Head of caudate nucleus (tissue), 42 donors: Measurements from ENCODE around the gene MSX2.

Source experiments
- DNase-seq, 42 donors: peaks; one replicate each; pipeline versions ENCODE4 v3.0.0 to v3.0.0-alpha.2; 2020 to 2021; ENCODE audit warnings: mixed read lengths in 7 of 42
- intact Hi-C: fragments of 100-400 bp; cut with DNase I; formaldehyde crosslinking; loops from one replicate; pipeline ENCODE4 v1.15.0; 2022

The MSX2 gene

DNA sequence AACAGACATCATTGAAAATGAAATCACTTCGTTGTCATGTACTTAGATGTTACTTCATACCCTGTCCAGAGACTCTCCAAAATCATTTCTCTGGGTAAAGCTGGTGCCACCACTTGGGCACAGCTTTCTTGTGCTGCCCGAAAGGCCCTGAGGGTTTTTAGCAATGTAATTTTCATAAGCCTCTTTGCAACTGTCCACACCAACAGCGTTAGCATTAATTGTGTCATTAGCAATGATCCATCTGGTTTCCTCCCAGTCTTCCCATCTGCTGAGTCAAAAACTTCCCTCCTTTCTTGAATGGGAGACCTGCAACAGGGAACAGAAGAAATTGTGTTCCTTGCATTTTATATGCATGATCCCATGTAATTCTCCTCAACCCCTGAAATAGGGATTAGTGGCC, 8.6 kb upstream of the MSX2 start:
- intact Hi-C loops, result no loop called here
- DNase-seq, result no peak

DNA sequence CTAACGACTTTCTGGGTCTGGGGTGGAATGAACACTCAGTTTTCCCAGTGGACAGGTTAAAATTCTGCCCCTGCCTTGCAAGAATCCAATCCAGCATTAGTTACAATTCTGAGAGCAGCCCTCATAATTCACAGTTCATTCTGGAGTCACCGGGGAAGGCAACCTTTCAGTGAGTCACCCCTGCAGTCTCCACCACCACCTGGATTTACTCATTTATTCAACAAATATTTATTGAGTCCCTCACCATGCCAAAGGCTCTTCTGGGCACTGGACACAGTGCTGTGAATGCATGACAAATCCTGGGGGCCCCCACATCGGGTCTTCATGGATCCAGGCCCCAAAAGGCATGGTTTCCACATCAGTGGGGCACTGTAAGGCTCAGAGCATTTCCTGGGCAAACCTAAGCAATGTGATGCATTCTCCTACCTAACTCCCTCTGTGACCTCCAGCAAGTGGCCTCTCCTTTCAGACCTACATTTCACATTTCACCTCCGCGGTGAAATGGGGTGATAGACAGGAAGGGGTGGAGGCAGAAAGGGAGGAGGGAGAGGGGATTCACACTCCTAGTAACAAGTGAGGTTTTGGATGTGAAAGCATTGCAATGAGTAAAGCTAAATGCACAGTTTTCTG, 6.4 kb upstream of the MSX2 start:
- no peak for DNase-seq
- intact Hi-C loops, result no loop called here

DNA sequence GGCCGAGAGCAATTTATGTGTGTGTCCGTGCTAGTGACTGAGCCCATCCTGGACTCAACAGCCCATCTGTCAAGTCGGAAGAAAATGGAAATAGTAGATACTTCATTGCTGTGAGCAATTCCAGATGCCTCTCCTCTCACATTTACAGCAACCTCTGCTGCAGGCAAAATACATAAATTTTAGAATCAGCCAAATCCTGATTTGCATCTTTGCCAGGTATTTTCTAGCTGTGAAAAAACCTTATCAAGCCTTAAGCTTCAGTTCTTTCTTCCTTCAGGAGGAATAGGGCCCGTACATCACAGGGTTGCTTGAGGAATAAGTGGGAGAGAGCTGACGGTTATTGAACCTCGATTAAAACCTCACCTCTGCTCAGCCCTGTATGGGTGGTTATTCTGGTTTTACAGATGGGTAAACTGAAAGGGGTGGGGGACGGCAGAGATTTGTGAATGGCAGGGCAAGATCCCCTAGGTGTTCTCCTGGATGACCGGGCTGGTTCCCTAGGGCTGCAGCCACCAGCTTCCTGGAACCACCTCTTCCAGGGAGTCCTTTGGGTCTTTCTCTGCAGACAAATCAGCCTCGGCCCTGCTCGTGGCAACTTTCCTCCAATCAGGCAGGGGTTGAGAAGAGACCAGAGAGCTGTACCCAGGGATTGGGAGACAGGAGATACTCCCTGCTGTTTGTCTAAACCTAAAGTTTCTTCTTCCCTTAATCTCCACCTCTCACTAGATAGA, 5.3 kb upstream of the MSX2 start:
- intact Hi-C loops, result no loop called here
- no peak for DNase-seq

DNA sequence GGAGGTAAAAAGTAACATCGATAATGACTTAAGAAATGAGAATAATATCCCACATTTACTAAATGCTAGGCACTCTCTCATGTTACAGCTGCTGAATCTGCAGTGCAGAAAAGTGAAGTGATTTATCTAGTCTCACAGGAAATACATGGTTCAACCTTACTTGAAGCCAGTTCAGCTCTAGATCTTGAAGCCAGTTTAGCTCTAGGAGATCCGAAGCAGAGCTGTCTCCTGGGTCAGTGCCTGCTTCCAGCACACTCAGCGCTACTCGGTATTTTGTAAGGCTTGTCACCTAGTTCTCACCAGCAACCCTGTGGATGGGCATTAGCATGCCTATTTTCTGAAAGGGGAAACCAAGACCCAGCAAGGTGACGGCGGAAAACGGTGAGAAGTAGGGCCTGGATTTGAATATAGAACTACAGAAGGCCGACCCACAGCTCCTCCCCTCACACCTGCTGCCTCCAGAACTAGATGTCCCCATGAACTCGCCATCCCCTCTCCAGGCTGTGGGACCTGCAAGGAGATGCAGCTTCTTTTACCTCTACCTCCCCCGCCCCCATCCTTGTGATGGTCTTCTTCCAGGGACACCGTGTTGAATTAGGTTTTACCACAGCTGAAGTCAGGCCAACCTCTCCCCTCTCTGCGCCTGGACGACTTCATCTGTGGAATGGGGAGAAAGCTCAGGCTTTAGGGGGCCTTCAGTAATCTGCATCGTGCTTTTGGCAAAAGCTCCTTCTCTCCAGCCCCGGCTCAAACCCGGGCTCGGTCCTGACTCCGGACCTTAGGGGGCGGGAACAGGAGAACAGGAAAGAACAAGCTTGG, 4.4 kb upstream of the MSX2 start:
- no peak for DNase-seq
- intact Hi-C loops, result no loop called here

DNA sequence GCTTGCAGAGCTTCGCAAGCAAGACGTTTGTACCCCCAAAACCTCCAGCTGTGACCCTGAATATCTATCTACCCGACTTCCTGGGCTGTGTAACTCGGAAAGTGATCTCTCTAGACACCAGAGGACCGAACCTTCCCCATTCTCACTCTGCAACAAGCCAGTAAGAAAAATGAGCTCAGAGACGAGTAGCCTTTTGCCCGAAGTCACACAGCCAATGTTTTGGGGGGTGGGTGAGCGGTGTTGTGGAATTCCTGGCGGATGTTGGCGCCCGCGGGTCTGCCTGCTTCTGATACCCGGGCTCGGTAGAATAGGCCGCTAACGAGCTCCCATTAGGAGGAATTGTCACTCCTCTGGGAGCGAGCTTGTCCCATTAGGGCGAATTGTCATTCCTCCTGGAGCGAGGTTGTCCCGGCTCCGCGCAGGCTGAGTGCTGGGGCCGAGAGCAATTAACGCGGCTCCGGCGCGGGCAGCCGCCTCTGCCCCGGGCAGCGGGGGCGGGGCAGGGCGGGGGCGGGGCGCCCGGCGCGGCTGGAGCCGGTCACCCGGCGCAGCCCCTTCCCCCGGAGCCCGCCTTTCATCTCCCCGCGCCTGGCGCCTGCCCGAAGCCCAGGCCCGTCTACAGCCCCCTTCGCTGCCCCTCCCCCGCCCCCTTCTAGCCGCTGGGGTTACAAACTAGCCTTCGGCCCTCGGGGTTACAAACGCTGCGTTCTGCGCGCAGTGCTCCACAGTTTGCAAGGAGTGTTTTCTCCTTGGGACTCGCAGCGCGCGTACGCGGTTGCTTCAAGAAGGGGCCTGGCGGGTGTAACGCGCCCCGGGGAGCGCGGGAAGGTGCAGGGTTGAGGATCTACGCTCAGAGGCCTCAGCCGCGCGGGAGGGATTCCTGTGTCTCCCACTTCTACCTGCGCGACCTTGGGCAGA, 3.5 kb upstream of the MSX2 start:
- no peak for DNase-seq
- intact Hi-C loops, result no loop called here

DNA sequence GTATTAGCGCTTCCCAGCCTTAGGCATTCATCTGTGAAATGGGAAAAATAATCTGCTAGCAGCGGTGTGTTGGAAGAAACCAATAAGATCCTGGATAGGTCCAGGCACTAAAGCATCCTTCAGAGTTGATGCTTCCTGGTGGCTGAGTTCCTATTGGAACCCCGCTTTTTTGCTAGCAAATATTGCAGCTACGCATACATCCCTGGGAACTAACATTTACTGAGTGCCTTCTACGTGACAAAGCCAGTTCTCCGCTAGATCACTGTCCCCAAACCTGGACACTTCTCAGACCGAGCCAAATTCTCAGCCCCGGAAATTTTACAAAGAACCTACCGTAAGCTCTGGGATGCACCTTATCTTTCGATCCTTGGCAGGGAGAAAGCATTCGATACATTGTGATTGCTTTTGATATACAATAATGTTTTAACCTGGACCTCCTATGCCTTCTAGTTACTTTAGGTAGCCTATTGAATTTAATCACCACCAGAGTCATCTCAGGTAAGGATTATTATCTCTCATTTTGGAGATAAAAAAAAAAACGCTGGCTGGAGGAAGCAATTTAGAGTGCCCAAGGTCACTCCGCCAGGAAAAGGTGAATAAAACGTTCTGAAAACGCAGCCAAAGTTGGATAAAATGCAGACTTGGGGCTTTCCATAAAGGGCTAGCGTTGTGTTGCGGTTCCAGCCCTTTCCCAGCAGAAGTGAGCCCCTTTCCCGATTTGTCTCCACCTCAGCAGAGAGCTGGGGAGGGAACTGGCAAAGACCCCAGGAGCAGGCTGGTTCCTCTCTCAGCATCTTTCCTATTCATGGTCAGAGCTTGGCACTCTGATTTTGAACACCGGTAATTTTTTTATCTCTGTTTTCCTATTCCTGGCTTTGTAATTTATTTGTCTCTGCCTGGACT, 2.6 kb upstream of the MSX2 start:
- DNase-seq, result no peak
- intact Hi-C loops, result no loop called here

DNA sequence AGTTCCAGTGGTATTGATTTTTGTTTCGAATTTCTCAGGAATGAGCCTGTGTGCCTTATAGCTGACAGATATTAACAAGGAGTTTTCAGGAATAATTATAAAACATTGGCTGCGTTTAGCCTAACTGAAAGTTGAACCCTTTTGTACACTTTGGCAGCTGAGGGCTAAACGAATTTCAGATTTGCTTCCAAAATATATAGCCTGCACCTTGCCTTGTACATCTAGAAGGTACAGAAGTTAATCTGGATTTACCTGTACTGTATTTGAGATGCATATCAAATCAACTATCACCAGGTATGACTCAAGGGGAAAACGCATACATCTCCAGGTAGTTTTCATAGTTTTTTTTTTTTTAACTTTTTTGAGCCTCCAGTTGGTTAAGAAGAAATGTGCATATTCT, 1.9 kb upstream of the MSX2 start:
- no peak for DNase-seq
- intact Hi-C loops, result no loop called here

DNA sequence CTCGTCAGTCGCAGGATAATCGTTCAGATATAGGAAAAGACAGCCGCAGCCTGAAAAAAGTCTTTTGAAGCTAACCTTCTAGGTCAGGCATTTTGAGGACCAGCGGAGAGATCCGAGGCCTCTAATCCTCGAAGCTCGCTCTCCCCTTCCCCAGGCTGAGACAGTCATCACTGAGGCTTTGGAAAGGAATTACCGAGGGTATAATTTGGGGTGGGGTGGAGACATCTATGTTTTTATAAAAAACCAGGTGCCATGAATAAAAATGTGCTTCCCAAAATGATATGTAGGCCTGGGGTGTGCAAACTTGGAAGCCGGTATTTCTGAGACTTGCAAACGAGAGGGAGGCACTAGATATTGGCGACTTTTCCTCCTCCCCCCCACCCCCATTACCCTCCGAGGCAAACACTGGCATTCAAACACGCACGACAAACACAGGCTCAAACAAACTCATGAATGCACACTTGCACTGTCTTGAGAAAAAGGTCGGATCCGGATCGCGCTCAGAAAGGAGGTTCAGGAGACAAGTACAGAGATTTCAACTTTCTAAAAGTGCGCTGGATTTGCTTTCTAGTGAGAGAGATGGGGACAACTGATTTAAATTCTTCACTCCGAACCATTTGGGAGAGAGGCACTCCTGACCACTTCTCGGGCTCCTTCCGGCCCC, 935 bp upstream of the MSX2 start:
- intact Hi-C loops, result no loop called here
- no peak for DNase-seq

DNA sequence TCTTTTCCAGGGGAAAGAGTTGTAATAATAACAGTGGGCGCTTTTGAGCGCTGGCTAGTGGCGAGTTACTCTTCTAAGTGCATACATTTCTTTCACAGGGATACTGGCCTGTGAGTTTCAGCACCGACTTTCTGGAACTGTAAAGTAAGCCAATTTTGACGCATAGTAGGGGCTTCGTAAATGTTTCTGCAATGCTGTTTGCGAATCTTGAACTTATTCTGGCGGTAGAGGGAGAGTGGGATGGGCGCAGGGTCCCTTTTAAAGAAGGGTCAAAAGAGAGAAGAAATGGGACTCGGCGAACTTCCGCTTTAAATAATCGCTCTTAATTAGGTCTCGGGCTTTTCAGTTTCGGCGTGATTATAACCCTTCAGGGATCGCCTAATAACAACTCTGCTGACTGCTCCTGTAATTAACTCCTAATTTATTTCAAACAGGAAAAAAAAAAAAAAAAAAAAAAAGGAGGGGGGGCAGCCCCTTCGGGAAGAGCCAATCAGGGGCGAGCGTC, 351 bp upstream of the MSX2 start:
- intact Hi-C loops, result no loop called here
- DNase-seq, result no peak

DNA sequence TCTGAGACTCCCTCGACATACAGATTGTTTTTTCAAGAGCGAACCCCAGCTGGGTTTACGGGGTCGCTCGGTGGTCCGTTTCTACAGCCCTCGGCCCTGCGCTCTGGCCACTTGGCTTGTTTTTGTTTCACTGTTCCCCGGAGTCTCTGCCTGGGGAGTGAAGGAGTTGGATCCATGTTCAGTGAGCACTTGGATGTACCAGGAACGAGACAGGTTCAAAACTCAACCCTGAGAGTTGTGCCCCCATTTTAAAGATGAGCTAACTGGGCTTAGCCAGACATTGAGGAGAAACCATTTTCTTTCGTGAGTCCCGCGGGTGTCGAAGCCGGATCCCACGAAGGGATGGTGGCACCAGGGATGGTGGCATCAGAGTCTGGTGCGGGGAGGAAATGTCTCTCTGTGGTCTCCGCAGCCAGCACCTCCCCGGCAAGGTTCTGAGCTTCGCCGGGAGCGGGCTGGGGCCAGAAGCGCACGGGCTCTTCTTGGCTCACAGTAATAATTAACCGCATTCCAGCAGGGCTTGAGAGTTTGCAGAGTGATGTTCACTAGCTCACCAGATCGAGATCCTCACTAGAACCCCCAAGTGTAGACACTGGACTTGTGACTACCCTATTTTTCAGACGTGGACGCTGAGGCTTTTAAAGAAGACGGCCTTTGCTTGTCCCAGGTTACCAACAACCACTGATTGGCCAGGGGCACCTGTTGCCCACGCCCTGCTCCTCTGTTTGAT, 1.0 kb downstream of the MSX2 start:
- intact Hi-C loops, result no loop called here

DNA sequence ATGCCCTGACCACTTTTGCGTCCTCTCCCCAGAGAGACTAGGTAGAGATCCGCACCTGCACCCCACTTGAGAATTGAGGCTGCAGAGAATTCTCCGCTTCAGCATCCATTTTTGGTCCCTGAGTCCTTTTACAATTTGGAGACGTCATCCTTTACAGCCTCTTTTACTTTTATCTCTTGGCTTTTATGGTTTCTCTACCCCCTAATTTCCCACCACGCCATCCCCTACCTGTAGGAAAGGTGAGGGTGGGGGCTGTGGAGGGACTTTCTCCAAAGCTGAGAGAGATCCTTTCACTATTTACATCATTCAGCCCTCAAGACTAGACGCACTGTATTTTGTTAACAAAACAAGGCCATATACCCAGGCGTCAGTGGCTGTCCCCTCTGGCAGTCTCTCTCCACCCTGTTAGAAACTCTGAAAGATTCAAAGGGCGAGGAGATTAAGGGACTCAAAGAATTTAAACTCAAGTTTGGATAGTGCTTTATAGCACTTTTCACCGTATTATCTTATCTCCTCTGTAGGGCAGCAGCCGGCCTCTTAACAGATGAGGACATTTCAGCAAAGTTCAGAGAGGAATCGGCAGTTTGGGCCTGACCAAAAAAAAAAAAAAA, 1.7 kb downstream of the MSX2 start:
- intact Hi-C loops, result no loop called here
- DNase-seq, result no peak

More for the DNA sequence above, 1.0 kb downstream of the MSX2 start:
- no peak for DNase-seq

DNA sequence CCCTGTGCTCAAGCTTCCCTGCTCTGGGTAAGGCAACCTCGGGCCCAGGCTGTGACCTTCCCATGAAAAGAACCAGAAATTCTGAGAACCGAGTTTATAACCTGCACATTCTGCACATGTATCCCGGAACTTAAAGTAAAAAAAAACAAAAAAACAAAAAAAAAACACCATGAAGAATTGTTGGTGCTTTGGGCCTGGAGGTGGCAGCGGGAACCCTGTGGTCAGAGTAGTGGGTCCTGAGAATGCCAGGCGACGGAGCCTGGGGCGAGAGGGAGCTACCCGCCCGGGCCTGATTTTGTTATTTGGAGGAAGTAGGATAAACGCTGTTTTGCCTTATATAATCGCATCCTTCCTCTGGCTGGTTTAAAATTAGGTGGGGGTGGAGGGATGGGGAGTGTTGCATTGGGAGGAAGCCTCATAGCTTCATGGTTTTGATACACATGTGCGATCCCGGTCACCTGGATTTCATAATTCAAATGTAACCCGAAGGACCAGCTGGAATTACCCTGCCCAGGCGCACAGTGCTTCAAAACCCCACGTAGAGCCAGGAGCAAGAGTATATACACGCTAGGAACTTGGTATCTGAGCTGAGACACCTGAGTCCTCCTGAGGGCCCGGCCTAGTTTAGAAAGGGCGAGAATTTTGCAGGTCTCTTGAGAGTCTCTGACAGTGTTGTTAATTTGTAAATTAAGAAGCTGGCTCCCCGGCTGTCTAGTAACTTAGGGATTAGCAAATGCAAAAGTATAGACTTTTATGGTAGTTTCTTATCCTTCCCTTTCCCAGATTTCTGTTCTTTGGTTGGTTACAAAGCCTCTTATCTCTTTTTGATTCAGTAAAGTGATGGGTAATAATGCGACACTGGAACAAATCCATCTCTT, 2.8 kb downstream of the MSX2 start:
- intact Hi-C loops, result no loop called here
- DNase-seq, result no peak

DNA sequence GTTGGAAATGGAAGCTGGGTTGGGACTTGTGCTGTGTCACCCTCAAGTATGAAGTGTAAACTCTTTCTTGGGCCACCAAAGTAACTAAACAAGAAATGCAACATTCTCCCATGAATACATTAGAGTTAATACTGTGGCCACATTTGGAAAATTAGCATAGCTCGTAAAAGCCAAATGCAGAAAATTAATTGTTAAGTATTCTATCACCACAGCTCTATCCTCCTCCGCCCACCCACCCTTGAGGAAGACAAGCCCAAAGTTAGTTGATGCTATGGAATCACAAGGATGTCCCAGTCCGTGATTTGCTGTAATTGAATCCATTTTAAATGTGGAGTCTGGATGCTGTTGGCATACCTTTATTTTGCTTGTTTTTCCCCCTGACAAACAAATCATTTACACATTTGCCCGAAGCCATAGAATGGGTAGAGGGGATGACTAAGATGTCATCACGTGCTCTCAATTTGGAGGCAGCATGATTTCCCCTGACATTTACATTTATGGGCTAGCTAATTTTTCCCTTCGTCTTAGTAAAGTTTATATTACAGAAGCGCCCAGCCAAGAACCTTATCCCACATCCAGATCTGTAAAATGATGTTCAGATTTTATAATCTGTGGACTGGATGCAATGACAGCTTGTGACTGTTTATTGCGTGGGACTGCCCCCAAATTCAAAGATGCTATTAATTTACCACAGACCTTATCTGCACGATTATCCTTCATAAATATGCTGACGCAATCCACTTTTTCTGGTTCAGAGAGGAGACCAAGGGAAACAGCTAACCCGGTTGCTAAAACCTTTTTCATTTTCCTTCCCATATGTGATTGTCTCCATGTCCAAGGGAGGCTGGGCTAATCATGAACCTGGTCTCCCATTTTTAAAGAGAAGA, 3.7 kb downstream of the MSX2 start:
- no peak for DNase-seq
- intact Hi-C loops, result no loop called here

DNA sequence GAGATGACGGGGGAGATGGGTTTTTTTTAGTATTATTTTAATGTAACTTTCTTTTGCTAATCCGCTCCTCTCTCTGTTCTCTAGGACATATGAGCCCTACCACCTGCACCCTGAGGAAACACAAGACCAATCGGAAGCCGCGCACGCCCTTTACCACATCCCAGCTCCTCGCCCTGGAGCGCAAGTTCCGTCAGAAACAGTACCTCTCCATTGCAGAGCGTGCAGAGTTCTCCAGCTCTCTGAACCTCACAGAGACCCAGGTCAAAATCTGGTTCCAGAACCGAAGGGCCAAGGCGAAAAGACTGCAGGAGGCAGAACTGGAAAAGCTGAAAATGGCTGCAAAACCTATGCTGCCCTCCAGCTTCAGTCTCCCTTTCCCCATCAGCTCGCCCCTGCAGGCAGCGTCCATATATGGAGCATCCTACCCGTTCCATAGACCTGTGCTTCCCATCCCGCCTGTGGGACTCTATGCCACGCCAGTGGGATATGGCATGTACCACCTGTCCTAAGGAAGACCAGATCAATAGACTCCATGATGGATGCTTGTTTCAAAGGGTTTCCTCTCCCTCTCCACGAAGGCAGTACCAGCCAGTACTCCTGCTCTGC, 4.8 kb downstream of the MSX2 start:
- intact Hi-C loops, result no loop called here
- no peak for DNase-seq
